PFSK-1 (cell line): ENCODE results near the gene TRIM39.
A peak's percentile ranks its signal among the peaks of the same experiment; 100 is the strongest.

Source experiments
- FOXP2 ChIP-seq: optimal IDR thresholded peaks from 2 replicates; pipeline ENCODE3; 2011; ENCODE audit warnings: borderline replicate concordance, control low read depth, inconsistent platforms; ENCODE audit not compliant: insufficient read depth; ENCODE audit errors: extremely low read length, extremely low read depth
- POLR2AphosphoS5 ChIP-seq: IDR thresholded peaks from 2 replicates; pipeline ENCODE4 v1.6.1; 2012; ENCODE audit warnings: low read depth, mild to moderate bottlenecking, control low read depth, low read length, moderate library complexity
- REST ChIP-seq, 2 experiments: IDR thresholded peaks; 2 replicates each; pipeline versions ENCODE4 v1.6.1 to v1.8.0; 2011 to 2012; ENCODE audit warnings: low read depth in 2 of 2, low read length in 2 of 2, control low read depth in 1 of 2, inconsistent platforms in 1 of 2, mild to moderate bottlenecking in 1 of 2, moderate library complexity in 1 of 2; ENCODE audit not compliant: insufficient read depth in 1 of 2
- SIN3A ChIP-seq: IDR thresholded peaks from 2 replicates; pipeline ENCODE4 v1.6.1; 2012; ENCODE audit warnings: mild to moderate bottlenecking, low read length, moderate library complexity, borderline replicate concordance; ENCODE audit not compliant: insufficient read depth
- TAF1 ChIP-seq: IDR thresholded peaks from 2 replicates; pipeline ENCODE4 v1.6.1; 2012; ENCODE audit warnings: low read length, control low read depth, borderline replicate concordance; ENCODE audit not compliant: insufficient read depth

TRIM39 gene

GRCh38 chr6:30378290-30378937, 51.7 kb downstream of the TRIM39 start:
- TF ChIP-seq REST (IDR thresholded peaks at IDR 0.05; ENCODE audit: insufficient read depth in 1 of 2, low read depth in 2 of 2, low read length in 2 of 2) (peak; percentile 89 to 99), TAF1 (no peak), SIN3A (peak; percentile 56; the same call in 1 of the 2 replicates), FOXP2 (no peak), POLR2AphosphoS5 (no peak)

- TF ChIP-seq REST (IDR thresholded peaks at IDR 0.05; ENCODE audit: insufficient read depth in 1 of 2, low read depth in 2 of 2, low read length in 2 of 2) (no peak), TAF1 (no peak), POLR2AphosphoS5 (no peak), SIN3A (no peak), FOXP2 (no peak)
Observed at GRCh38 chr6:30380464-30380863, 53.7 kb downstream of the TRIM39 start.

GRCh38 chr6:30386166-30386565, 59.4 kb downstream of the TRIM39 start:
- no peak for TF ChIP-seq SIN3A
- no peak for TF ChIP-seq REST (IDR thresholded peaks at IDR 0.05; ENCODE audit: insufficient read depth in 1 of 2, low read depth in 2 of 2, low read length in 2 of 2)
- no peak for TF ChIP-seq TAF1
- no peak for TF ChIP-seq FOXP2
- TF ChIP-seq POLR2AphosphoS5 = no peak

GRCh38 chr6:30391240-30391639, 64.5 kb downstream of the TRIM39 start:
- no peak for TF ChIP-seq REST (IDR thresholded peaks at IDR 0.05; ENCODE audit: insufficient read depth in 1 of 2, low read depth in 2 of 2, low read length in 2 of 2)
- no peak for TF ChIP-seq SIN3A
- no peak for TF ChIP-seq FOXP2
